HL-60 (cell line): ENCODE data around the gene WDR26.

Experiments
- CTCF ChIP-seq: IDR thresholded peaks from one replicate; pipeline ENCODE4 v1.5.1; 2011; ENCODE audit warnings: low read length, control low read depth, inconsistent platforms; ENCODE audit not compliant: insufficient read depth
- GABPA ChIP-seq: IDR thresholded peaks from 2 replicates; pipeline ENCODE4 v1.6.1; 2012; ENCODE audit warnings: low read depth
- POLR2AphosphoS5 ChIP-seq: IDR thresholded peaks from 2 replicates; pipeline ENCODE4 v1.6.1; 2012; ENCODE audit warnings: low read depth
- SPI1 ChIP-seq: IDR thresholded peaks from 2 replicates; pipeline ENCODE4 v1.6.1; 2012; ENCODE audit warnings: low read depth, mild to moderate bottlenecking, borderline replicate concordance
- TF ChIP-seq, protein P1 (sequence below): IDR thresholded peaks from 2 replicates; pipeline ENCODE4 v1.6.1; 2012; ENCODE audit warnings: low read depth; ENCODE audit not compliant: insufficient replicate concordance

DNA sequence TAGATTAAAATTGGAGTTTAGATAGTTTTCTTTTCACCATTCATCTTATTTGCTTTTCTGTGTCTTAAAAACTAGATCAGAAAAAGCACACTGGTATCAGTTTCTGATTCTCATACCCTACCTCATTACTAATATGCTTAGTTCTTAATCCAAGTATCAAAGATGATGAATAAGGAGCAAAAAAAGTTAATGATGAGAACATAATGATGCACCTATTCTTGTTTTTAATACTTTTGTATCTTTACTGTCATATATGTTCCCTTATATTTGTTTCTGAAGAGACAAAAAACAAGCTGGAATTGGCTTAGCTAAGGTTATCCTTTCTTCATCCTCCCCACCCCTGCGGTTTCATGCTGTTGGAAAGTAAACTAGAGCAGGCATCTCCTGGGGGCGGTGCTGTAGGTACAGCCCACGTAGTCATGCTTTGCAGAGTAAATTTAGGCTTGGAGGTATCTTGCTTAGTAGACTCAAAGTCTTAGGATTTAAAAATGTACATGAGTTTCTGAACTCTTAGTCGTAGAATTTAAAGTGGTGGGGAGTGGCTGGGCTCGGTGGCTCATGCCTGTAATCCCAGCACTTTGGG, 61.5 kb downstream of the WDR26 start:
- no peak for TF ChIP-seq CTCF
- no peak for TF ChIP-seq POLR2AphosphoS5
- TF ChIP-seq SPI1 = no peak
- no peak for TF ChIP-seq GABPA
- TF ChIP-seq, protein P1, sequence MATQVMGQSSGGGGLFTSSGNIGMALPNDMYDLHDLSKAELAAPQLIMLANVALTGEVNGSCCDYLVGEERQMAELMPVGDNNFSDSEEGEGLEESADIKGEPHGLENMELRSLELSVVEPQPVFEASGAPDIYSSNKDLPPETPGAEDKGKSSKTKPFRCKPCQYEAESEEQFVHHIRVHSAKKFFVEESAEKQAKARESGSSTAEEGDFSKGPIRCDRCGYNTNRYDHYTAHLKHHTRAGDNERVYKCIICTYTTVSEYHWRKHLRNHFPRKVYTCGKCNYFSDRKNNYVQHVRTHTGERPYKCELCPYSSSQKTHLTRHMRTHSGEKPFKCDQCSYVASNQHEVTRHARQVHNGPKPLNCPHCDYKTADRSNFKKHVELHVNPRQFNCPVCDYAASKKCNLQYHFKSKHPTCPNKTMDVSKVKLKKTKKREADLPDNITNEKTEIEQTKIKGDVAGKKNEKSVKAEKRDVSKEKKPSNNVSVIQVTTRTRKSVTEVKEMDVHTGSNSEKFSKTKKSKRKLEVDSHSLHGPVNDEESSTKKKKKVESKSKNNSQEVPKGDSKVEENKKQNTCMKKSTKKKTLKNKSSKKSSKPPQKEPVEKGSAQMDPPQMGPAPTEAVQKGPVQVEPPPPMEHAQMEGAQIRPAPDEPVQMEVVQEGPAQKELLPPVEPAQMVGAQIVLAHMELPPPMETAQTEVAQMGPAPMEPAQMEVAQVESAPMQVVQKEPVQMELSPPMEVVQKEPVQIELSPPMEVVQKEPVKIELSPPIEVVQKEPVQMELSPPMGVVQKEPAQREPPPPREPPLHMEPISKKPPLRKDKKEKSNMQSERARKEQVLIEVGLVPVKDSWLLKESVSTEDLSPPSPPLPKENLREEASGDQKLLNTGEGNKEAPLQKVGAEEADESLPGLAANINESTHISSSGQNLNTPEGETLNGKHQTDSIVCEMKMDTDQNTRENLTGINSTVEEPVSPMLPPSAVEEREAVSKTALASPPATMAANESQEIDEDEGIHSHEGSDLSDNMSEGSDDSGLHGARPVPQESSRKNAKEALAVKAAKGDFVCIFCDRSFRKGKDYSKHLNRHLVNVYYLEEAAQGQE = no peak
